IMR-90 (cell line): ENCODE measurements around the gene ATG9B. TPM values are rescaled to one million over a fixed set of nuclear protein-coding genes. Genes with fewer than 3 reads are reported as not detected.

Experiments
- ATAC-seq: fragments of 200-7000 bp; cut with Tn5 transposase; 2 replicates; pipeline ENCODE4 v1.9.1; 2020; ENCODE audit warnings: low read depth, mild to moderate bottlenecking, moderate library complexity
- BruUV-seq: library from RNA; stranded (reverse); fragments of 400-500 nt; replicated peaks from 2 replicates; lab custom pipeline; 2021; lab: Mats Ljungman, UMichigan
- CTCF ChIA-PET: fragments of 300-600 bp; formaldehyde crosslinking; extraction: SDS; loops from one replicate; lab custom pipeline; 2021; ENCODE audit warnings: antibody characterized with exemption; lab: Yijun Ruan, JAX
- POLR2A ChIA-PET: fragments of 300-600 bp; sonication (Branson Sonifier 250); formaldehyde crosslinking; loops from one replicate; lab custom pipeline; 2022; ENCODE audit warnings: antibody characterized with exemption; ENCODE audit not compliant: unreplicated experiment; lab: Charles Lee
- DNase-seq: peaks from one replicate; pipeline ENCODE4 v3.0.0; 2013
- H2AFZ ChIP-seq: replicated peaks from 2 replicates; pipeline ENCODE3; 2013; ENCODE audit warnings: low read length, mild to moderate bottlenecking; ENCODE audit not compliant: poor library complexity
- H2AK5ac ChIP-seq: 2 replicates; pipeline ENCODE4 v1.6.1; 2013; ENCODE audit warnings: low read depth, low read length, inconsistent platforms
- H2AK9ac ChIP-seq: replicated peaks from 2 replicates; pipeline ENCODE3; 2013; ENCODE audit warnings: mild to moderate bottlenecking, low read depth, low read length, moderate library complexity; ENCODE audit not compliant: poor library complexity
- H2BK120ac ChIP-seq: 2 replicates; pipeline ENCODE4 v1.6.1; 2013; ENCODE audit warnings: low read depth, low read length, inconsistent platforms
- H2BK15ac ChIP-seq: 3 replicates; pipeline ENCODE4 v1.6.1; 2013; ENCODE audit warnings: low read depth, low read length, inconsistent platforms
- H2BK20ac ChIP-seq: 2 replicates; pipeline ENCODE4 v1.6.1; 2013; ENCODE audit warnings: low read depth, mild to moderate bottlenecking, inconsistent platforms, low read length, moderate library complexity
- H2BK5ac ChIP-seq: 2 replicates; pipeline ENCODE4 v1.6.1; 2013; ENCODE audit warnings: mild to moderate bottlenecking, low read depth, low read length, inconsistent platforms; ENCODE audit not compliant: poor library complexity, severe bottlenecking
- H3K14ac ChIP-seq: replicated peaks from 2 replicates; pipeline ENCODE4 v1.6.1; 2013; ENCODE audit warnings: low read depth, low read length, inconsistent platforms
- H3K18ac ChIP-seq: 2 replicates; pipeline ENCODE4 v1.6.1; 2013; ENCODE audit warnings: low read depth, low read length, control low read depth
- H3K23ac ChIP-seq: 2 replicates; pipeline ENCODE4 v1.6.1; 2013; ENCODE audit warnings: low read depth, low read length, inconsistent platforms
- H3K27ac ChIP-seq: 2 replicates; pipeline ENCODE4 v1.5.1; 2013; ENCODE audit warnings: mild to moderate bottlenecking, control low read depth, low read length; ENCODE audit not compliant: insufficient read depth
- H3K27me3 ChIP-seq: 2 replicates; pipeline ENCODE4 v1.6.1; 2013; ENCODE audit warnings: low read length; ENCODE audit not compliant: control insufficient read depth, insufficient read depth
- H3K36me3 ChIP-seq: 2 replicates; pipeline ENCODE4 v1.6.1; 2013; ENCODE audit warnings: low read length, mixed read lengths; ENCODE audit not compliant: control insufficient read depth, insufficient read depth
- H3K4ac ChIP-seq: 2 replicates; pipeline ENCODE4 v1.6.1; 2013; ENCODE audit warnings: low read depth, low read length, inconsistent platforms
- H3K4me1 ChIP-seq: 2 replicates; pipeline ENCODE4 v1.6.1; 2013; ENCODE audit warnings: low read length, mixed read lengths; ENCODE audit not compliant: control insufficient read depth, insufficient read depth
- H3K4me2 ChIP-seq: 2 replicates; pipeline ENCODE4 v1.6.1; 2013; ENCODE audit warnings: low read depth, mild to moderate bottlenecking, control low read depth, low read length, moderate library complexity
- H3K4me3 ChIP-seq: 2 replicates; pipeline ENCODE4 v1.5.1; 2013; ENCODE audit warnings: low read depth, mild to moderate bottlenecking, control low read depth, low read length, moderate library complexity; ENCODE audit not compliant: insufficient read depth
- H3K56ac ChIP-seq: 2 replicates; pipeline ENCODE4 v1.6.1; 2013; ENCODE audit warnings: low read length, inconsistent platforms; ENCODE audit not compliant: insufficient read depth; ENCODE audit errors: extremely low read depth
- H3K79me1 ChIP-seq, 2 experiments: 2 replicates each; pipeline ENCODE4 v1.6.1; 2013; ENCODE audit warnings: low read length in 2 of 2, inconsistent platforms in 1 of 2, low read depth in 1 of 2
- H3K9ac ChIP-seq: 2 replicates; pipeline ENCODE4 v1.6.1; 2013; ENCODE audit warnings: low read depth, low read length, control low read depth
- H3K9me1 ChIP-seq: 2 replicates; pipeline ENCODE4 v1.6.1; 2013; ENCODE audit warnings: low read length, inconsistent platforms; ENCODE audit not compliant: insufficient read depth
- H3K9me3 ChIP-seq: 2 replicates; pipeline ENCODE4 v1.6.1; 2013; ENCODE audit warnings: low read length; ENCODE audit not compliant: control insufficient read depth, insufficient read depth
- H4K20me1 ChIP-seq: 2 replicates; pipeline ENCODE4 v1.6.1; 2013; ENCODE audit warnings: low read length, inconsistent platforms; ENCODE audit not compliant: insufficient read depth
- H4K5ac ChIP-seq: 2 replicates; pipeline ENCODE4 v1.6.1; 2013; ENCODE audit warnings: mild to moderate bottlenecking, low read depth, low read length, control low read depth
- H4K8ac ChIP-seq, 2 experiments: 2 replicates each; pipeline ENCODE4 v1.6.1; 2013; ENCODE audit warnings: low read depth in 2 of 2, low read length in 2 of 2, control low read depth in 1 of 2, inconsistent platforms in 1 of 2
- H4K91ac ChIP-seq: 2 replicates; pipeline ENCODE4 v1.6.1; 2013; ENCODE audit warnings: low read depth, low read length, inconsistent platforms; ENCODE audit not compliant: insufficient read depth
- BHLHE40 ChIP-seq: fragments of 150-350 bp; IDR thresholded peaks from 2 replicates; pipeline ENCODE4 v1.6.1; 2016; ENCODE audit warnings: mild to moderate bottlenecking, low read depth, low read length
- CEBPB ChIP-seq: IDR thresholded peaks from 2 replicates; pipeline ENCODE4 v1.6.1; 2012; ENCODE audit warnings: low read depth, low read length, improper control_type of control experiment
- CHD1 ChIP-seq: IDR thresholded peaks from 2 replicates; pipeline ENCODE4 v1.6.1; 2012; ENCODE audit warnings: low read depth, low read length, improper control_type of control experiment
- CTCF ChIP-seq: conservative IDR thresholded peaks from 2 replicates; pipeline ENCODE4 v1.5.1; 2012; ENCODE audit warnings: mild to moderate bottlenecking, low read depth, low read length, improper control_type of control experiment
- FOS ChIP-seq: fragments of 150-350 bp; IDR thresholded peaks from 2 replicates; pipeline ENCODE4 v1.6.1; 2016; ENCODE audit warnings: low read depth, low read length
- POLR2A ChIP-seq: IDR thresholded peaks from 2 replicates; pipeline ENCODE4 v1.6.1; 2012; ENCODE audit warnings: mild to moderate bottlenecking, low read depth, low read length
- RFX5 ChIP-seq: IDR thresholded peaks from 2 replicates; pipeline ENCODE4 v1.8.0; 2012; ENCODE audit warnings: low read depth, mild to moderate bottlenecking, low read length, moderate library complexity
- SMC3 ChIP-seq: fragments of 150-350 bp; IDR thresholded peaks from 2 replicates; pipeline ENCODE4 v1.6.1; 2016; ENCODE audit warnings: low read depth, mild to moderate bottlenecking, antibody characterized with exemption, low read length, moderate library complexity
- WGBS, 2 experiments: methylation state at CpG; one replicate each; pipeline versions ENCODE4 v1.1.5 to v1.1.7; 2013; ENCODE audit warnings: missing lambda C conversion rate in 2 of 2; ENCODE audit not compliant: insufficient read length in 1 of 2; ENCODE audit errors: extremely low coverage in 2 of 2; 5-methylcytosine and 5-hydroxymethylcytosine counted together
- dilution Hi-C: fragments of 300-500 bp; cut with HindIII; formaldehyde crosslinking; loops from one replicate; pipeline ENCODE4 v1.14.3; 2018; ENCODE audit warnings: low sequenced_read_pairs; ENCODE audit not compliant: unreplicated experiment
- in situ Hi-C: fragments of 300-500 bp; cut with MboI; formaldehyde crosslinking; loops from 3 replicates; pipeline ENCODE4 v1.14.3; 2019; ENCODE audit warnings: low sequenced_read_pairs, inconsistent platforms, mixed read lengths
- intact Hi-C: fragments of 100-400 bp; cut with micrococcal nuclease; formaldehyde crosslinking; loops from 2 replicates; pipeline ENCODE4 v1.10.0; 2022
- polyA plus RNA-seq, 3 experiments: library from polyadenylated mRNA; depleted of rRNA; stranded (reverse); fragments of >200 nt; gene quantifications; 2 replicates each; pipeline ENCODE4 v1.2.3, GENCODE V29; 2012; ENCODE audit warnings: low replicate concordance in 1 of 3
- total RNA-seq: library from RNA; depleted of rRNA; stranded (reverse); fragments of >200 nt; gene quantifications from 2 replicates; pipeline ENCODE4 v1.2.3, GENCODE V29; 2012
- TF ChIP-seq, protein P1 (sequence below): fragments of 150-350 bp; IDR thresholded peaks from 2 replicates; pipeline ENCODE4 v1.6.1; 2016; ENCODE audit warnings: low read depth, mild to moderate bottlenecking, low read length, moderate library complexity, borderline replicate concordance

The ATG9B gene
- total and polyA plus RNA-seq, 2 of the 4 experiments (the other 2 are of a cell fraction), result 0.18 to 0.91 TPM

DNA sequence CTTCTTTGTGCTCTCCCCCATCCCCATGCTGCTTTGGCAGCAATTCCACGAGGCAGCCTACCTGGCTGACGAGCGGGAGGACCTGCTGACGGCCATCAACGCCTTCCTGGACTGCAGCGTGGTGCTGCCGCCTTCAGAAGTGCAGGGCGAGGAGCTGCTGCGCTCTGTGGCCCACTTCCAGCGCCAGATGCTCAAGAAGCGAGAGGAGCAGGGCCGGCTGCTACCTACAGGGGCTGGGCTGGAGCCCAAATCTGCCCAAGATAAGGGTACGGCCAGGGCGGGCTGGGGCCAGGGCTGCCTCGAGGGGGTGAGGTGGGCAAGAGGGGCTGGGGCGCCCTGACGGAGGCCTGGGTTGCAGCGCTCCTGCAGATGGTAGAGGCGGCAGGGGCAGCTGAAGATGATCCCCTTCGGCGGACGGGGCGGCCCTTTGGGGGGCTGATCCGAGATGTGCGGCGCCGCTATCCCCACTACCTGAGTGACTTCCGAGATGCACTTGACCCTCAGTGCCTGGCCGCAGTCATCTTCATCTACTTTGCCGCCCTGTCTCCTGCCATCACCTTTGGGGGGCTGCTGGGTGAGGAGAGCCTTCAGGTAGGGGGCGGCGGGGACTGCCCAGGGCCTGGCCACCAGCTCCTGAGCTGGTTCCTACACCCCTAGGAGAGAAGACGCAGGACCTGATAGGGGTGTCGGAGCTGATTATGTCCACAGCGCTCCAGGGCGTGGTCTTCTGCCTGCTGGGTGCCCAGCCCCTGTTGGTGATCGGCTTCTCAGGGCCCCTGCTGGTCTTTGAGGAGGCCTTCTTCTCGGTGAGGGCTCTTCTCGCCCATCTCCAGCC, 47.0 kb upstream of the ATG9B start:
- H3K9me3 ChIP-seq, result no peaks in the 10 kb centered on the region
- H4K20me1 ChIP-seq, result peaks cover 10% of the 10 kb centered on the region
- no peak overlapping the region for H3K27ac ChIP-seq
- dilution Hi-C loops, result no loop called here
- H2BK20ac ChIP-seq, result no peak overlapping the region
- no peak overlapping the region for H2AFZ ChIP-seq
- no peak overlapping the region for H2AK5ac ChIP-seq
- no peak overlapping the region for H3K4me2 ChIP-seq
- H3K27me3 ChIP-seq, result no peaks in the 10 kb centered on the region
- ChIA-PET CTCF (no interaction called here), POLR2A (no interaction called here)
- no peak overlapping the region for H3K23ac ChIP-seq
- no peak overlapping the region for H3K4me3 ChIP-seq
- H3K9ac ChIP-seq, result no peak overlapping the region
- H3K9me1 ChIP-seq, result 0 out of 2 replicates have a peak, but pooled peaks cover 4% of the 10 kb centered on the region
- H3K79me1 ChIP-seq, result peaks cover 12 to 34% of the 10 kb centered on the region in 2 experiments; a peak in 3 of 4 replicates
- H3K36me3 ChIP-seq, result peaks cover 86% of the 10 kb centered on the region
- no peak overlapping the region for H4K91ac ChIP-seq
- H3K18ac ChIP-seq, result no peak overlapping the region
- H2AK9ac ChIP-seq, result no peak overlapping the region
- no peak overlapping the region for H3K4ac ChIP-seq
- no peak for DNase-seq
- in situ Hi-C loops, result no loop called here
- H3K4me1 ChIP-seq, result peaks cover 6% of the 10 kb centered on the region; the same call in 1 of the 2 replicates
- H2BK5ac ChIP-seq, result no peak overlapping the region
- H4K5ac ChIP-seq, result no peak overlapping the region
- H3K56ac ChIP-seq, result no peak overlapping the region
- no peak overlapping the region for H2BK15ac ChIP-seq
- no peak overlapping the region for H2BK120ac ChIP-seq
- WGBS, 2 experiments, result 95% methylated on average over 17 of the region's 39 CpGs; no CpG with 5 or more reads in 1 of the 2 experiments
- no peak overlapping the region for H4K8ac ChIP-seq
- BruUV-seq, result no TSS peak
- intact Hi-C loops, result no loop called here
- no peak overlapping the region for H3K14ac ChIP-seq
- no peak for ATAC-seq
- TF ChIP-seq RFX5, result no peak
- TF ChIP-seq BHLHE40, result no peak
- no peak for TF ChIP-seq CTCF
- TF ChIP-seq, protein P1, sequence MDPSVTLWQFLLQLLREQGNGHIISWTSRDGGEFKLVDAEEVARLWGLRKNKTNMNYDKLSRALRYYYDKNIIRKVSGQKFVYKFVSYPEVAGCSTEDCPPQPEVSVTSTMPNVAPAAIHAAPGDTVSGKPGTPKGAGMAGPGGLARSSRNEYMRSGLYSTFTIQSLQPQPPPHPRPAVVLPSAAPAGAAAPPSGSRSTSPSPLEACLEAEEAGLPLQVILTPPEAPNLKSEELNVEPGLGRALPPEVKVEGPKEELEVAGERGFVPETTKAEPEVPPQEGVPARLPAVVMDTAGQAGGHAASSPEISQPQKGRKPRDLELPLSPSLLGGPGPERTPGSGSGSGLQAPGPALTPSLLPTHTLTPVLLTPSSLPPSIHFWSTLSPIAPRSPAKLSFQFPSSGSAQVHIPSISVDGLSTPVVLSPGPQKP, result no peak
- no peak for TF ChIP-seq POLR2A
- TF ChIP-seq FOS, result no peak
- TF ChIP-seq CEBPB, result no peak
- no peak for TF ChIP-seq SMC3
- TF ChIP-seq CHD1, result no peak
